Stimulated activated naive B cell treated with anti-CD40 and anti-IgM and Interleukin-4, amounts not matched to agents 10 μg/mL and 1 μg/mL and 100 μg/mL, for 72 hours (primary cell): ENCODE results near the gene AGAP1.
"Not testable (repeated sequence)": the region's sequence is repeated elsewhere in the genome, so short reads cannot be mapped to it uniquely, and the experiment has no call there.

Source experiments
- ATAC-seq, 2 donors: fragments of 150-1000 bp; cut with Tn5 transposase; replicated peaks; 2 replicates each; pipeline ENCODE4 v1.10.0; 2021; ENCODE audit warnings: moderate library complexity in 1 of 2
- DNase-seq: peaks from one replicate; pipeline ENCODE4 v3.0.0; 2021
- H3K27ac Mint-ChIP-seq: one replicate; pipeline ENCODE4 v1.8.0; 2022; ENCODE audit warnings: mild to moderate bottlenecking, mixed read lengths
- H3K27me3 Mint-ChIP-seq, 2 donors: one replicate each; pipeline ENCODE4 v1.8.0; 2022; ENCODE audit warnings: mixed read lengths in 2 of 2
- H3K36me3 Mint-ChIP-seq, 2 donors: one replicate each; pipeline ENCODE4 v1.8.0; 2022; ENCODE audit warnings: mixed read lengths in 2 of 2, mild to moderate bottlenecking in 1 of 2
- H3K4me1 Mint-ChIP-seq, 2 donors: one replicate each; pipeline ENCODE4 v1.8.0; 2022; ENCODE audit warnings: mixed read lengths in 2 of 2, mild to moderate bottlenecking in 1 of 2
- H3K4me3 Mint-ChIP-seq, 2 donors: one replicate each; pipeline ENCODE4 v1.8.0; 2022; ENCODE audit warnings: mild to moderate bottlenecking in 2 of 2, mixed read lengths in 2 of 2, moderate library complexity in 1 of 2
- H3K9me3 Mint-ChIP-seq, 2 donors: one replicate each; pipeline ENCODE4 v1.8.0; 2022; ENCODE audit warnings: mixed read lengths in 2 of 2, mild to moderate bottlenecking in 1 of 2

AGAP1 gene

DNA sequence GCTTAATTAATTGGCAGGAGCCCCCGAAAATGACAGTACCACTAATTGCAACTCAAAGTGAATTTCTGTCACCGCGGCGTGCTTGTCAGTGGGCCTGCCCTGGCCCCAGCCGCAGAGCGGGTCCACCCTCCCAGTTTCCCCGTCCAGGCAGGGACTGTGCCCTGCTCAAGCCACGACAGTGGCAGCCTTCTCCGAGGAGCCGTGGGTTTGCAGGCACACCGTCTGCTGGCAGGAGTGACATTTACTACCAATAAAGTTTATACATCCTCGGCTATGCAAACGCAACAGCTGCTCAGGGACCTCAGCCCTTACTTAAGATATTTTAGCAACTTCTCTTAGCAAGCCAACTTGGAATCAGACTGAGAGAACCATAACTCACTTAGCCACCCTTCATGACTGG lies 561.6 kb downstream of the AGAP1 start:
- no peaks in the 10 kb centered on the region for H3K4me1 Mint-ChIP-seq
- peaks cover 0 to 12% of the 10 kb centered on the region in 2 donors for H3K27me3 Mint-ChIP-seq
- no peaks in the 10 kb centered on the region for H3K36me3 Mint-ChIP-seq
- H3K27ac Mint-ChIP-seq = no peak overlapping the region
- ATAC-seq = no peak
- DNase-seq = no peak
- peaks cover 4% of the 10 kb centered on the region in 2 donors for H3K9me3 Mint-ChIP-seq
- no peak overlapping the region for H3K4me3 Mint-ChIP-seq

DNA sequence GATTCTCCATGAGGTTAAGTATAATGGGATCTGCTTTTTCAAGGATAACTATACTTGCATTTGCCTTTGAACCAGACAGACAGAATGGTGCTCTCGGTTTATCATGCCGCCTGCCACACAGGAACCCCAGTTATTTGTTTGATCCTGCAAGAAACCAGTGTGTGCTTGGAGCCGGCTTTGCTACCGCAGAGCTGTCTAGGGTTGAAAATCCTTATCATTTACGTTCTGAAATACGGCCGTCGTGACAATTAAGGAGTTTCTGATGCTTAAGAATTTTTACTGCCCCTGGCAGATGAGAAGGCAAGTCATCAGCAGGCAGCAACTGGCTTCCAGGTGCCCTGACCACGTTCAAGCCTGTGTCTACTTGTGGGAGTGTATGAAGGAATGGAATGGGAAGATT lies 562.3 kb downstream of the AGAP1 start:
- no peaks in the 10 kb centered on the region for H3K4me1 Mint-ChIP-seq
- peaks cover 4% of the 10 kb centered on the region in 2 donors for H3K9me3 Mint-ChIP-seq
- no peak overlapping the region for H3K27ac Mint-ChIP-seq
- DNase-seq = no peak
- H3K4me3 Mint-ChIP-seq = no peak overlapping the region
- ATAC-seq = no peak
- H3K36me3 Mint-ChIP-seq = no peaks in the 10 kb centered on the region
- peaks cover 0 to 12% of the 10 kb centered on the region in 2 donors for H3K27me3 Mint-ChIP-seq

DNA sequence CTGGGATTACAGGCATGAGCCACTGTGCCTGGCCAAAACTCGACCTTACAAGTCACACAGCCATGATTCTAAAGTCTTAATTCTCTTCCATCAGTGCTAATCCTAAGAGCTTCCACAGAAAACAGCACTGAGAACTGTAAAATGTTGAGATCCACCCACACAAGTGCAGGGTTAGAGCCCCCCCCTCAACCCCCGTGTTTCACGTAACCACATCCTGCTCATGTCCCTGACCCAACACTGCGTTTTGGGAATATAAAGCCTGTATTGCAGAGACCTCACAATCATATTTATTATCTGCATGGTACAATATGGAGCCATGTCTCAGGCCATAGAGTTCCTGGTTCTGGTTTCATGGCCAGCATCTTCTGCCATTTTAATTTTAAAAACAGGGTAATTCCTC lies 563.5 kb downstream of the AGAP1 start:
- DNase-seq (no peak), ATAC-seq (no peak)
- H3K4me1 Mint-ChIP-seq = no peaks in the 10 kb centered on the region
- peaks cover 0 to 12% of the 10 kb centered on the region in 2 donors for H3K27me3 Mint-ChIP-seq
- peaks cover 4% of the 10 kb centered on the region in 2 donors for H3K9me3 Mint-ChIP-seq
- H3K27ac Mint-ChIP-seq = no peak overlapping the region
- no peaks in the 10 kb centered on the region for H3K36me3 Mint-ChIP-seq
- no peak overlapping the region for H3K4me3 Mint-ChIP-seq

DNA sequence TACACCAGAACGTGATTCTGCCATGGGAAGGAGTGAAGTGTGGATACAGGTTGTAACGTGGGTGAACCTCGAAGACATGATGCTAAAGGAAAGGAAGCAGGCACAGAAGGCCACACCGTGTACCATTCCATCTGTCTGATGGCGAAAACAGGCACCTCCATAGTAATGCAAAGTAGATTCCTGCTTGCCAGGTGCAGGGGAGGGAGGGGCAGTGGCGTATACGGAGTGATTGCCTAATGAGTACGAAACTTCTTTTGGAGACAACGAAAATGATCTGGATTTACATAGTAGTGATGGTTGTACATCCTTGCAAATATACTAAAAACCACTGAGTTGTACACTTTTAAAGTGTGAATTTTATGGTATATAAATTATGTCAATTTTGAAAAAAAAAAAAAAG lies 567.7 kb downstream of the AGAP1 start:
- no peak overlapping the region for H3K4me3 Mint-ChIP-seq
- DNase-seq = no peak
- no peak overlapping the region for H3K27ac Mint-ChIP-seq
- no peaks in the 10 kb centered on the region for H3K4me1 Mint-ChIP-seq
- no peaks in the 10 kb centered on the region for H3K27me3 Mint-ChIP-seq
- H3K9me3 Mint-ChIP-seq = peaks cover 4% of the 10 kb centered on the region in 2 donors
- no peak for ATAC-seq
- H3K36me3 Mint-ChIP-seq = no peaks in the 10 kb centered on the region

DNA sequence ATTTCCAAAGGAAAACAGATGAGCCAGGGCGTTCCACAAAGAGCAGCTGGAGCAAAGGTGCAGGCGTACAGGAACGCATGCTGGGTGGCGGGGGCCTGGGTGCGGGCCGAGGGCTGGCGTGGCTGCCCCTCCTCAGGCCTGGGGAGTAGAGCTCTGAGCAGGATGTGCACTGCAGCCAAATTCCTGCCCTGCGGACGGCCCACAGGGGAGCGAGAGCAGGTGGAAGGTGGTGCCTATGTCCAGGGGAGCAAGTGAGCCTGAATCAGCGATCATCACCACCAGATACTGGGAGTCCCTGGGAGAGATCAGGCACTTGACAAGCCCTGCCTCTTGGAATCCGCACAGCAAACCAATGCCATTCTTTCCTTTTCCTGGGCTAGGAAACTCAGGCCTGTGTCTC lies 568.1 kb downstream of the AGAP1 start:
- no peaks in the 10 kb centered on the region for H3K27me3 Mint-ChIP-seq
- ATAC-seq (no peak), DNase-seq (no peak)
- no peak overlapping the region for H3K27ac Mint-ChIP-seq
- H3K4me3 Mint-ChIP-seq = no peak overlapping the region
- H3K36me3 Mint-ChIP-seq = no peaks in the 10 kb centered on the region
- no peaks in the 10 kb centered on the region for H3K4me1 Mint-ChIP-seq
- H3K9me3 Mint-ChIP-seq = peaks cover 4% of the 10 kb centered on the region in 2 donors

DNA sequence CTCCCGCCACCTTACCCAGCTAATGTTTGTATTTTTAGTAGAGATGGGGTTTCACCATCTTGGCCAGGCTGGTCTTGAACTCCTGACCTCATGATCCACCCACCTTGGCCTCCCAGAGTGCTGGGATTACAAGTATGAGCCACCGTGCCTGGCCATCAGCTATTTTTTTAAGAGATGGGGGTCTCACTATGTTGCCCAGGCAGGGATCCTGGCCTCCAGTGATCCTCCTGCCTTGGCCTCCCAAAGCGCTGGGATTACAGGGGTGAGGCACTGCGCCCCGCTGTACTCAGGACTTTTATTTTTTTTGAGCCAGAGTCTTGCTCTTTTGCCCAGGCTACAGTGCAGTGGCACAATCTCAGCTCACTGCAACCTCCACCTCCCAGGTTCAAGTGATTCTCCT lies 569.0 kb downstream of the AGAP1 start:
- ATAC-seq, H3K27ac Mint-ChIP-seq, DNase-seq, H3K4me3 Mint-ChIP-seq, H3K36me3 Mint-ChIP-seq, H3K27me3 Mint-ChIP-seq, H3K9me3 Mint-ChIP-seq, H3K4me1 Mint-ChIP-seq: not testable (repeated sequence)

DNA sequence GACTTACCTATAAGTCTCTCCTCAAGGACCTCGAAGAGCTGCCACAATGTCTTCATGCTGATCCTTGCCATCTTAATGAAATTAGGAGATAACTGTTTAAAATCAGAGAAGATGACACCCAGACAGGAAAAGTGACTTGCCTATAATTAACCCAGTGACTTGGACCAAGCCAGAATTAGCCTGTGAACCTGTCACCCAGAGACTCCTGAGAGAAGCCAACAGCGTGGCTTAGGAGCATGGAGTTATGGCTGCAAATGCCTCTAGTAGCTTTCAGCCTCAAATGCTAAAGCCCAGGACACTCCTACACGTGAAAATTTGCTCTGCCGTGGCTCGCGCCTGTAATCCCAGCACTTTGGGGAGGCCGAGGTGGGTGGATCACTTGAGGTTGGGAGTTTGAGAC lies 570.2 kb downstream of the AGAP1 start:
- Mint-ChIP-seq H3K27me3 (no peaks in the 10 kb centered on the region), H3K9me3 (no peaks in the 10 kb centered on the region), H3K4me3 (no peak overlapping the region), H3K27ac (no peak overlapping the region), H3K4me1 (no peaks in the 10 kb centered on the region), H3K36me3 (no peaks in the 10 kb centered on the region)
- DNase-seq (no peak), ATAC-seq (no peak)

DNA sequence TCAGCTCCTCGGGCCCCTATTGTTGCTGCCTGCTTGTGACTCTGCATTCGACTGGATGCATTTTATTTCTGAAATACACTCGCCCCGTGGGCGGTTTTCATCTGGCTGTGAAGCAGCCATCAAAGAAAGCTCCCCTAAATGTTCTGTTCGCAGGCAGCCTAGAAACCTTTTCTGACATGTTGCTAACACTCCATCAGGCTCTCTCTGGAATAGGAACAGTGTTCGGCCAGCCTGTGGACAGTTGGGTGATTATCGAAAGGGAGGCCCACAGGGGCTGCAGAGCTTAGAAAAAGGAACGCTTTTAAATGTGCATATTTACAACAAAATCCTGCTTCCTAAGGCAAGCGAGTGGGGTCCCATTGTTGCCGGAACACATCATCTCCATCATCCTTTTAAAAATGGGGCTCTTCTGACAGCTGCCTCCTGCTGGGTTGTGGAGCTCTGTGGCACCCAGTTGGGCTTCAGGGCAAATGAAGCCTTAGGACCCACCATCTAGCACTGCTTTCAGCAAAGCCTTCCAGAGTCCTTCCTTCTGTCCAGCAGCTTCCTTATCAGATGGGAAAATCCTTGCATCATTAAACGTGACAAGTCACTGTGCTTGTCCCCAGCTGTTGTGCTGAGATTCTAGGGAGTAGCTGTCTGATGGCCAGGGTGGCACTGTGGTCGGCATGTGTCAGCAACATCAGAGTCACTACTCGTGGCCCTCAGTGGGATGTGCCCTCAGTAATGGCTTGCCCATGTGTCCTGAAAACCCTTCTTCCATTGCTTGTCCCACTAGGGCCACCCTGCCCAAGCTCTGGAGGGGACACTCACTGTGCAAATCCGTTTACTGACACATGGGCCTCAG lies 571.7 kb downstream of the AGAP1 start:
- H3K4me3 Mint-ChIP-seq = no peak overlapping the region
- DNase-seq = no peak
- H3K27ac Mint-ChIP-seq = no peak overlapping the region
- H3K27me3 Mint-ChIP-seq = no peaks in the 10 kb centered on the region
- no peak for ATAC-seq
- no peaks in the 10 kb centered on the region for H3K4me1 Mint-ChIP-seq
- H3K9me3 Mint-ChIP-seq = no peaks in the 10 kb centered on the region
- H3K36me3 Mint-ChIP-seq = no peaks in the 10 kb centered on the region

DNA sequence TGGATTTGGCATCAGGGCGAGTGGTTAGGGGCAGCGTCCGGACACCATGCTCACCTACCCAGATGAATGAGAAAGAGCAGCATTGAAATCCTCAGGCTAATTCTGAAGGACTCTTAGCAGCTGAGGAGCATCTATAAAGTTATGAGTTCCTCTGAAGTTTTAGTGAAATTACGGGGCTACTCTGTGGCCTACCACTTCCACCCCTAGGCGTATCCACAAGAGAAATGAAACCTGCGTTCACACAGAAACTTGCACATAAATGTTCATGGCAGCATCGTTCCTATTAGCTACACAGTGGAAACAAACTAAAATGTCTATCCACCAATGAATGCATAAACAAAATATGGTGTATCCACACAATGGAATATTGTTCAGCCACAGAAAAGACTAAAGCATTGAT lies 576.4 kb downstream of the AGAP1 start:
- Mint-ChIP-seq H3K27me3 (no peaks in the 10 kb centered on the region), H3K4me3 (no peak overlapping the region), H3K9me3 (no peaks in the 10 kb centered on the region), H3K27ac (no peak overlapping the region), H3K4me1 (no peaks in the 10 kb centered on the region), H3K36me3 (no peaks in the 10 kb centered on the region)
- ATAC-seq (no peak), DNase-seq (no peak)

DNA sequence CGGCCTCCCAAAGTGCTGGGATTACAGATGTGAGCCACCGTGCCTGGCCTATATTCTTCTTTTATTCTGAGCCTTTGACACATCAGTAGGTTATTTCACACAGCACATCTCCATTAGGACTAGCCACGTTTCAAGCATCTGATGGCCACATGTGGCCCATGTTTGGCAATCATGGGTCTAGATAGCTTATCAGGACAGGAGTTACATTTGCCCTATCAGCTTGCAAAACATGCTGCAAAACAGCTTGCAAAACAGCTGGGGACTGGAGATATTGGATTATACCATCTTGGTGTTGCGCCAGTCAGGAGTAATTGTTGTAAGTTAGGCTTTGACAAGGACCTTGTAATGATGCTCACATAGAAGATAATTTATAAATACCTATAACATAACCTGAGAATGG lies 579.4 kb downstream of the AGAP1 start:
- no peaks in the 10 kb centered on the region for H3K4me1 Mint-ChIP-seq
- ATAC-seq (no peak), DNase-seq (no peak)
- no peaks in the 10 kb centered on the region for H3K9me3 Mint-ChIP-seq
- H3K4me3 Mint-ChIP-seq = no peak overlapping the region
- H3K27me3 Mint-ChIP-seq = no peaks in the 10 kb centered on the region
- H3K27ac Mint-ChIP-seq = no peak overlapping the region
- H3K36me3 Mint-ChIP-seq = no peaks in the 10 kb centered on the region

DNA sequence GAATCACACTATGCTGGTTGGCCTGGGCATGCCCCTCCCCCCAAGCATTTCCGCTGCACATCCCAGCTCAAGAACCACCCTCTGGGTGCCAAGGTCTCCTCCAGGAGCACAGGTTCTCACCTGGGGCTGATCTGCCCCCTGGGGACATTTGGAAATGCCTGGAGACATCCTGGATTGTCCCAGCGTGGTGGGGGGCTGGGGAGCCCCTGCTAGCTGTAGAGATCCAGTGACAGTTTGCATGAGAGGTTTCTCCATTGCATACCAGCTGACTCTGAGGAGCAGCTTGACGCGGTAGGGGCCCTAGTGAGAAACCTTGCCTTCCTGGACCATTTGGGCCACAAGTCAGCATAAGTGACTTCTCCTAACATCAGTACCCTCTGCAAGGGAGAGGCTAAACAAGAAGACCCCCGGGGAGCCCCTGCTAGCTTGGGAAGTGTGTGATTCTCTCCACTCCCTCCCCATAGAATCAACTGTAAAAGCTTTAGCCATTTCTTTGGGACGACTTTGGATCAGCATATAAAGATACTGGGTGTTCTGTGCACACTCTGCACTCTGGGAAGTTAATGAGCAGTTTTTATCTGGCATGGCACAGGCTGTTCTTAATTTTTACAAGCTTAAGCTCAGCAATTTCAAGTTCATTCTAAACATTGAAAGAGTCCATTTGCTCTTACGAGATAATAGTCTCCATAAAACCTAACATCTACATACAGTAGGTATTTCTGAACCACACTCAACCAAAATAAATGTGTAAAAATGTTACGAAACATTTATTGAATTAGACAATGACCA lies 580.2 kb downstream of the AGAP1 start:
- H3K27me3 Mint-ChIP-seq = no peaks in the 10 kb centered on the region
- no peaks in the 10 kb centered on the region for H3K36me3 Mint-ChIP-seq
- H3K4me1 Mint-ChIP-seq = no peaks in the 10 kb centered on the region
- H3K9me3 Mint-ChIP-seq = no peaks in the 10 kb centered on the region
- no peak overlapping the region for H3K4me3 Mint-ChIP-seq
- DNase-seq (no peak), ATAC-seq (no peak)
- no peak overlapping the region for H3K27ac Mint-ChIP-seq

DNA sequence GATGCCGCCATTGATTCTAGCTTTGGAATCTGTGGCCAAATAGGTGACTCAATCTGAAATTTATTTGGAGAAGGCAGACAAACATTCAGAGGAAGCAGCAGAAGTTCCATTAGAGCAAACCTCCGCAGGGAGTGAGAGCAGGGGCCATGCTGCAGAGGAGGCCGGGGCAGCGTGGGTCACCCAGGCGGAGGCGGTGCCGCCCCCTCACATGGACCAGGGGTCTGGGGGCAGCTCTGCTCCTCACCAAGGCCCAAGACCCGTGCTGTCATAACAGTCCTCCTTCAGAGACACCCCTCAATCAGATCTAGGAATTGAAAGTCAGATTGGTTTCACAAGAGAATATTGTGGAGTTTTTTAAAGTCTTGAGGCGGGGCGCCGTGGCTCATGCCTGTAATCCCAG lies 582.0 kb downstream of the AGAP1 start:
- Mint-ChIP-seq H3K4me1 (no peaks in the 10 kb centered on the region), H3K27me3 (no peaks in the 10 kb centered on the region), H3K27ac (no peak overlapping the region), H3K36me3 (no peaks in the 10 kb centered on the region), H3K9me3 (no peaks in the 10 kb centered on the region), H3K4me3 (no peak overlapping the region)
- DNase-seq (no peak), ATAC-seq (no peak)

DNA sequence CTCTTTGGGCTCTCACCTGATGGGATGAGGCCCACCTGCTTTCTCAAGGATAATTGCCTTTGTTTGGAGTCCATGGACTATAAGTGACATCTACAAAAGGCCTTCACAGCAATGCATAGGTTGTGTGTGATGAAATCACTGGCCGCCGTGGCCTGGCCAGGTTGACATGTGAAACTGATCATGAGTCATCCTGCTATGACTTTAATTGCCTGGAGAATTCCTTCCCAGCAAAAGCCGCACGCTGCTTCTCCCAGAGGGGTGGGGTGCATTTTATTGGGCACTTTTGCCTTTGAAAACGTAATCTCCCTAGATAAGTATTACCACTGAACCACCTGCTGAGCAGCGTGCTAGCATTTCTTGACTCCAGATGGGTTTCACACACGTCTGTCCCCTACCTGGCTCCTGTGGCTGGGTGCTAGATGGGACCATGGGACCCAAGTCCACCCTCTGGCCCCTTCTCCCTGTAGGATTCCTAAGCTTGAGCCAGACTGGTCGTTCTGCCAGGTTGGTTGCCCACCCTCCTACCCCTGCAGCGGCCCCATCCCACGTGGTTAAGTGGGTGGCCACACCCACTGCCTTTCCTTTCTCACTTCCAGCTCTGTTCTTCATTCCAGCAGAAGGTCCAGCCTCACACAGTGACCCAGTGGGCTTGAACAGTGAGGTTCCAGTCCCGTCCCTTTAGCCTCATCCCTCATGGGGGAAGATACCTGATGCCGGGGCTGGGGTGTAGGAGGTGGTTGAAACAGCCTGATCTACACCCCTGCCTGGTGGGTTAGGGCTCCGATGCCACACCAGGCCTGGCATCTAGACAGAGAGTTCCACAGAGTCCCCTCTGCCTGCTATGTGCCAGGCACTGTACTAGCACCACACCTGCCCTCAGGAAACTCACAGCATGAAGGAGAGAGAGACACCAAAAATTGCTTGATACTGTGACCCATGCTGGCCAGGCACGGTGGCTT lies 584.7 kb downstream of the AGAP1 start:
- H3K4me1 Mint-ChIP-seq = no peaks in the 10 kb centered on the region
- DNase-seq (no peak), ATAC-seq (no peak)
- H3K36me3 Mint-ChIP-seq = no peaks in the 10 kb centered on the region
- no peak overlapping the region for H3K27ac Mint-ChIP-seq
- H3K27me3 Mint-ChIP-seq = no peaks in the 10 kb centered on the region
- no peak overlapping the region for H3K4me3 Mint-ChIP-seq
- no peaks in the 10 kb centered on the region for H3K9me3 Mint-ChIP-seq

DNA sequence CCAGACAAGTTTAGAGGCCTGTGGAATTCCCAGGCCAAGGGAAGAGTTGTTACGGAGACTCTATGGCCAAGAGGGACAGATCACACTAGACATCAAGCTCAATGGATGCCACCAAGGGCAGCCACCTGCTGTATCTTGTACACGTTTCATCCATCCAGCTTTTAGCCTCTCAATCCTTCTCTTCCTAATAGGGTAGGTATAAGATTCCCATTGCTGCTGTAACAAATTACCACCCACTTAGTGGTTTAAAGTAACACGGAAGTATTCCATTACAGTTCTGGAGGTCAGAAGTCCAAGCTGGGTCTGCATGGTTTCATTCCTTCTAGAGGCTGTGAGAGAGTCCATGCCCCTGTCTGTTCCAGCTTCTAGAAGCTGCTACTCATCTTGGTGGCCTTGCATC lies 586.6 kb downstream of the AGAP1 start:
- Mint-ChIP-seq H3K36me3 (no peaks in the 10 kb centered on the region), H3K27me3 (no peaks in the 10 kb centered on the region), H3K4me1 (no peaks in the 10 kb centered on the region), H3K4me3 (no peak overlapping the region), H3K27ac (no peak overlapping the region), H3K9me3 (no peaks in the 10 kb centered on the region)
- ATAC-seq = no peak
- no peak for DNase-seq
